ENCODE measurements around the gene GPRIN3.

GRCh38 chr4:89258506-89258905 lies 49.1 kb downstream of the GPRIN3 start:
- TF ChIP-seq CTCF (IDR thresholded peaks at IDR 0.05; ENCODE audit: insufficient read depth, low read depth, low read length), result no peak
- no peak for TF ChIP-seq EZH2 (IDR thresholded peaks at IDR 0.05; ENCODE audit: insufficient read depth, low read length)

Data from astrocyte (in vitro differentiated cells and primary cell).